ENCODE results near the gene SNX1.
A peak's percentile ranks its signal among the peaks of the same experiment; 100 is the strongest.

The SNX1 gene

GRCh38 chr15:64163659-64164362 is 68.0 kb downstream of the SNX1 start:
- DNase-seq (ENCODE audit: low spot score), result no peak

- DNase-seq (ENCODE audit: low spot score), result no peak
These were observed 68.7 kb downstream of the SNX1 start for GRCh38 chr15:64164436-64164835.

GRCh38 chr15:64166102-64166890 is 70.5 kb downstream of the SNX1 start:
- DNase-seq (ENCODE audit: low spot score), result peak; percentile 22

GRCh38 chr15:64180235-64180824 is 84.5 kb downstream of the SNX1 start:
- no peak for DNase-seq (ENCODE audit: low spot score)

- DNase-seq (ENCODE audit: low spot score), result no peak
These were observed 87.1 kb downstream of the SNX1 start for GRCh38 chr15:64182859-64183370.

GRCh38 chr15:64185146-64185911 is 89.5 kb downstream of the SNX1 start:
- no peak for DNase-seq (ENCODE audit: low spot score)

GRCh38 chr15:64187396-64188191 is 91.8 kb downstream of the SNX1 start:
- DNase-seq (ENCODE audit: low spot score), result no peak
